ENCODE data around the gene MILR1.

GRCh38 chr17:64459284-64459747, 10.4 kb downstream of the MILR1 start:
- TF ChIP-seq POLR2A (IDR thresholded peaks at IDR 0.05; ENCODE audit: low read depth, low read length) (no peak), POLR2AphosphoS5 (IDR thresholded peaks at IDR 0.05; ENCODE audit: low read depth, low read length) (no peak), TAF1 (IDR thresholded peaks at IDR 0.05; ENCODE audit: borderline replicate concordance, low read depth, low read length) (no peak)
